HepG2 (cell line): ENCODE results near the gene NHSL1. TPM values are rescaled to one million over a fixed set of nuclear protein-coding genes. Genes with fewer than 3 reads are reported as not detected.

Experiments
- ATM ChIP-seq: fragments of 450-650 bp; IDR thresholded peaks from 2 replicates; pipeline ENCODE4 v1.7.1; 2017; ENCODE audit warnings: mild to moderate bottlenecking, borderline replicate concordance
- ETV5 ChIP-seq: IDR thresholded peaks from 2 replicates; pipeline ENCODE4 v1.6.1; 2018; ENCODE audit warnings: missing biosample characterization, missing genetic modification reagents, inconsistent platforms, borderline replicate concordance
- GABPB1 ChIP-seq: IDR thresholded peaks from 2 replicates; pipeline ENCODE4 v1.6.1; 2016; ENCODE audit warnings: mild to moderate bottlenecking, missing genetic modification reagents, moderate library complexity, missing compliant biosample characterization
- GATAD2A ChIP-seq: IDR thresholded peaks from 2 replicates; pipeline ENCODE4 v1.6.1; 2016
- HDAC1 ChIP-seq: sonication (generic); formaldehyde crosslinking; IDR thresholded peaks from 2 replicates; pipeline ENCODE4 v1.5.1; 2020; ENCODE audit warnings: mild to moderate bottlenecking, missing genetic modification reagents
- HNF4A ChIP-seq: sonication (generic); formaldehyde crosslinking; IDR thresholded peaks from 2 replicates; pipeline ENCODE4 v1.4.0; 2020; ENCODE audit warnings: missing genetic modification reagents
- HNRNPLL ChIP-seq: fragments of 200-400 bp; formaldehyde crosslinking; IDR thresholded peaks from 2 replicates; pipeline ENCODE4 v1.6.1; 2017; ENCODE audit warnings: mild to moderate bottlenecking, low read depth, low read length; ENCODE audit not compliant: poor library complexity, severe bottlenecking
- MAF1 ChIP-seq: sonication (generic); formaldehyde crosslinking; IDR thresholded peaks from 2 replicates; pipeline ENCODE4 v1.5.0; 2020; ENCODE audit warnings: missing genetic modification reagents, borderline replicate concordance
- NFIC ChIP-seq: IDR thresholded peaks from 2 replicates; pipeline ENCODE4 v1.6.1; 2012; ENCODE audit warnings: mild to moderate bottlenecking, low read length, inconsistent platforms
- POLR2AphosphoS2 ChIP-seq: IDR thresholded peaks from 2 replicates; pipeline ENCODE4 v1.6.1; 2011; ENCODE audit warnings: low read depth, low read length, improper control_type of control experiment
- RBAK ChIP-seq: sonication (generic); formaldehyde crosslinking; IDR thresholded peaks from 2 replicates; pipeline ENCODE4 v1.5.1; 2020; ENCODE audit warnings: mild to moderate bottlenecking, missing genetic modification reagents
- TSC22D2 ChIP-seq: sonication (generic); formaldehyde crosslinking; IDR thresholded peaks from 2 replicates; pipeline ENCODE4 v1.5.1; 2020; ENCODE audit warnings: missing genetic modification reagents, mild to moderate bottlenecking, borderline replicate concordance
- ZNF367 ChIP-seq: sonication (generic); formaldehyde crosslinking; IDR thresholded peaks from 2 replicates; pipeline ENCODE4 v1.4.0; 2020; ENCODE audit warnings: missing genetic modification reagents, borderline replicate concordance
- ZNF510 ChIP-seq: sonication (generic); formaldehyde crosslinking; IDR thresholded peaks from 2 replicates; pipeline ENCODE4 v1.4.0; 2020; ENCODE audit warnings: low read depth, mild to moderate bottlenecking, missing genetic modification reagents
- ZNF549 ChIP-seq: sonication (generic); formaldehyde crosslinking; IDR thresholded peaks from 2 replicates; pipeline ENCODE4 v1.5.0; 2020; ENCODE audit warnings: missing genetic modification reagents
- ZSCAN25 ChIP-seq: sonication (generic); formaldehyde crosslinking; IDR thresholded peaks from 2 replicates; pipeline ENCODE4 v1.8.0; 2022; ENCODE audit warnings: mild to moderate bottlenecking, missing genetic modification reagents
- polyA plus RNA-seq, 8 experiments: library from polyadenylated mRNA; depleted of rRNA in 3 of 8; stranded (reverse) in 7 of 8; unstranded in 1 of 8; fragments of >200 nt; fragmentation: Illumina TruSeq in 4 of 8; extraction: Trizol in 4 of 8; gene quantifications; 2 replicates each; pipeline versions ENCODE4 v1.2.1 to v1.2.3, GENCODE V29; 2011 to 2016; ENCODE audit warnings: low read depth in 4 of 8, missing spikeins in 1 of 8, mixed read lengths in 1 of 8; ENCODE audit not compliant: insufficient read depth in 1 of 8
- total RNA-seq, 5 experiments: library from RNA; depleted of rRNA; stranded (reverse); fragments of >200 nt; fragmentation: Illumina TruSeq; extraction: Trizol; gene quantifications; 2 replicates each; pipeline ENCODE4 v1.2.3, GENCODE V29; 2016; ENCODE audit warnings: low read depth in 1 of 5
- TF ChIP-seq, protein P1 (sequence below): sonication (generic); formaldehyde crosslinking; IDR thresholded peaks from 2 replicates; pipeline ENCODE4 v1.4.0; 2020; ENCODE audit warnings: missing genetic modification reagents
- TF ChIP-seq, protein P2 (sequence below): sonication (generic); formaldehyde crosslinking; conservative IDR thresholded peaks from 2 replicates; pipeline ENCODE4 v1.4.0; 2020; ENCODE audit warnings: missing genetic modification reagents
- TF ChIP-seq, protein P3 (sequence below): sonication (generic); formaldehyde crosslinking; IDR thresholded peaks from 2 replicates; pipeline ENCODE4 v1.9.0; 2022; ENCODE audit warnings: low read depth, missing genetic modification reagents
- TF ChIP-seq, protein P4 (sequence below): sonication (generic); formaldehyde crosslinking; IDR thresholded peaks from 2 replicates; pipeline ENCODE4 v1.5.1; 2020; ENCODE audit warnings: missing genetic modification reagents, mild to moderate bottlenecking, borderline replicate concordance

NHSL1 gene
- total and polyA plus RNA-seq, 2 of the 13 experiments (the other 11 are each of a cell fraction or from before 2014, with no cell fraction given) = 24.9 to 53.6 TPM

DNA sequence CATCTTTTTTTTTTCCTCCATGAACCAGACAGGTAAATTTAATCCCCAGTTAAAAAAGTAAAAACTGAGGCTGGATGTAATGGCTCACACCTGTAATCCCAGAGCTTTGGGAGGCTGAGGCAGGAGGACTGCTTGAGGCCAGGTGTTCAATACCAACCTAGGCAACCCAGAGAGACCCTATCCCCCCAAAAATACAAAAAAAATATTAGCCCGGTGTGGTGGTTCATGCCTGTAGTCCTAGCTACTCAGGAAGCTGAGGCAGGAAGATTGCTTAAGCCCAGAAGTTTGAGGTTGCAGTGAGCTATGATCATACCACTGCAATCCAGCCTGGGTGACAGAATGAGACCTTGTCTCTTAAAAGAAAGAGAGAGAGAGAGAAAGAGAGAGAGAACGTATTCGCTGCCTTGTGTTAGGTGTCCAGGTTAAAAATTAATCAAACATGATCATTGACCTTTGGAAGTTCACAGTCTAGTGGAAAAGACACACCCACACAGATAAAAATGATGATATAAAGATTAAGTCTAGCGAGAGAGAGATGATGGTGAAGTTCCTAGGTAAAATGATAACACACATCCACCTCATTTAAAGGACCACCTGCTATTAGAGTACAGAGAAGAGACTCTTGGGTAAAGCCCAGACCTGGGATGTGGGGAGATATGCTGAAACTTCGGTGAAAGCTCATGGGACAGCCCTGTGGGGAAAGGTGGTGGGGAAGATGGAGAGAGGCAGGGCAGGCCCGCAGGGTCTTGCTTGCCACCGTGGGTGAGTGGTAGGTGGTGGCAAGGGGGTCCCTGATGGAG, 4.8 kb upstream of the NHSL1 start (continued):
- TF ChIP-seq, protein P1, sequence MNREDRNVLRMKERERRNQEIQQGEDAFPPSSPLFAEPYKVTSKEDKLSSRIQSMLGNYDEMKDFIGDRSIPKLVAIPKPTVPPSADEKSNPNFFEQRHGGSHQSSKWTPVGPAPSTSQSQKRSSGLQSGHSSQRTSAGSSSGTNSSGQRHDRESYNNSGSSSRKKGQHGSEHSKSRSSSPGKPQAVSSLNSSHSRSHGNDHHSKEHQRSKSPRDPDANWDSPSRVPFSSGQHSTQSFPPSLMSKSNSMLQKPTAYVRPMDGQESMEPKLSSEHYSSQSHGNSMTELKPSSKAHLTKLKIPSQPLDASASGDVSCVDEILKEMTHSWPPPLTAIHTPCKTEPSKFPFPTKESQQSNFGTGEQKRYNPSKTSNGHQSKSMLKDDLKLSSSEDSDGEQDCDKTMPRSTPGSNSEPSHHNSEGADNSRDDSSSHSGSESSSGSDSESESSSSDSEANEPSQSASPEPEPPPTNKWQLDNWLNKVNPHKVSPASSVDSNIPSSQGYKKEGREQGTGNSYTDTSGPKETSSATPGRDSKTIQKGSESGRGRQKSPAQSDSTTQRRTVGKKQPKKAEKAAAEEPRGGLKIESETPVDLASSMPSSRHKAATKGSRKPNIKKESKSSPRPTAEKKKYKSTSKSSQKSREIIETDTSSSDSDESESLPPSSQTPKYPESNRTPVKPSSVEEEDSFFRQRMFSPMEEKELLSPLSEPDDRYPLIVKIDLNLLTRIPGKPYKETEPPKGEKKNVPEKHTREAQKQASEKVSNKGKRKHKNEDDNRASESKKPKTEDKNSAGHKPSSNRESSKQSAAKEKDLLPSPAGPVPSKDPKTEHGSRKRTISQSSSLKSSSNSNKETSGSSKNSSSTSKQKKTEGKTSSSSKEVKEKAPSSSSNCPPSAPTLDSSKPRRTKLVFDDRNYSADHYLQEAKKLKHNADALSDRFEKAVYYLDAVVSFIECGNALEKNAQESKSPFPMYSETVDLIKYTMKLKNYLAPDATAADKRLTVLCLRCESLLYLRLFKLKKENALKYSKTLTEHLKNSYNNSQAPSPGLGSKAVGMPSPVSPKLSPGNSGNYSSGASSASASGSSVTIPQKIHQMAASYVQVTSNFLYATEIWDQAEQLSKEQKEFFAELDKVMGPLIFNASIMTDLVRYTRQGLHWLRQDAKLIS = peak; percentile 87; the same call in 1 of the 2 replicates
- no peak for TF ChIP-seq HNRNPLL
- TF ChIP-seq NFIC = peak; percentile 82
- no peak for TF ChIP-seq ZNF510 (CRISPR knock-in tag)
- TF ChIP-seq HNF4A (CRISPR knock-in tag) = peak; percentile 98
- no peak for TF ChIP-seq ZNF549 (CRISPR knock-in tag)
- peak; percentile 82 for TF ChIP-seq HDAC1 (CRISPR knock-in tag)
- peak; percentile 92; the same call in 1 of the 2 replicates for TF ChIP-seq ETV5 (CRISPR knock-in tag)
- TF ChIP-seq ZSCAN25 (CRISPR knock-in tag) = no peak
- no peak for TF ChIP-seq ZNF367 (CRISPR knock-in tag)
- TF ChIP-seq RBAK (CRISPR knock-in tag) = no peak
- no peak for TF ChIP-seq POLR2AphosphoS2
- TF ChIP-seq, protein P2, sequence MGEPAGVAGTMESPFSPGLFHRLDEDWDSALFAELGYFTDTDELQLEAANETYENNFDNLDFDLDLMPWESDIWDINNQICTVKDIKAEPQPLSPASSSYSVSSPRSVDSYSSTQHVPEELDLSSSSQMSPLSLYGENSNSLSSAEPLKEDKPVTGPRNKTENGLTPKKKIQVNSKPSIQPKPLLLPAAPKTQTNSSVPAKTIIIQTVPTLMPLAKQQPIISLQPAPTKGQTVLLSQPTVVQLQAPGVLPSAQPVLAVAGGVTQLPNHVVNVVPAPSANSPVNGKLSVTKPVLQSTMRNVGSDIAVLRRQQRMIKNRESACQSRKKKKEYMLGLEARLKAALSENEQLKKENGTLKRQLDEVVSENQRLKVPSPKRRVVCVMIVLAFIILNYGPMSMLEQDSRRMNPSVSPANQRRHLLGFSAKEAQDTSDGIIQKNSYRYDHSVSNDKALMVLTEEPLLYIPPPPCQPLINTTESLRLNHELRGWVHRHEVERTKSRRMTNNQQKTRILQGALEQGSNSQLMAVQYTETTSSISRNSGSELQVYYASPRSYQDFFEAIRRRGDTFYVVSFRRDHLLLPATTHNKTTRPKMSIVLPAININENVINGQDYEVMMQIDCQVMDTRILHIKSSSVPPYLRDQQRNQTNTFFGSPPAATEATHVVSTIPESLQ (CRISPR knock-in tag) = no peak
- 0 out of 2 replicates have a peak, but pooled peaks have one; percentile 30 for TF ChIP-seq MAF1 (CRISPR knock-in tag)
- TF ChIP-seq GABPB1 = peak; percentile 38
- TF ChIP-seq, protein P3, sequence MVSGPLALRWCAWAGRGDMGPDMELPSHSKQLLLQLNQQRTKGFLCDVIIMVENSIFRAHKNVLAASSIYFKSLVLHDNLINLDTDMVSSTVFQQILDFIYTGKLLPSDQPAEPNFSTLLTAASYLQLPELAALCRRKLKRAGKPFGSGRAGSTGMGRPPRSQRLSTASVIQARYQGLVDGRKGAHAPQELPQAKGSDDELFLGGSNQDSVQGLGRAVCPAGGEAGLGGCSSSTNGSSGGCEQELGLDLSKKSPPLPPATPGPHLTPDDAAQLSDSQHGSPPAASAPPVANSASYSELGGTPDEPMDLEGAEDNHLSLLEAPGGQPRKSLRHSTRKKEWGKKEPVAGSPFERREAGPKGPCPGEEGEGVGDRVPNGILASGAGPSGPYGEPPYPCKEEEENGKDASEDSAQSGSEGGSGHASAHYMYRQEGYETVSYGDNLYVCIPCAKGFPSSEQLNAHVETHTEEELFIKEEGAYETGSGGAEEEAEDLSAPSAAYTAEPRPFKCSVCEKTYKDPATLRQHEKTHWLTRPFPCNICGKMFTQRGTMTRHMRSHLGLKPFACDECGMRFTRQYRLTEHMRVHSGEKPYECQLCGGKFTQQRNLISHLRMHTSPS (CRISPR knock-in tag) = no peak
- TF ChIP-seq, protein P4, sequence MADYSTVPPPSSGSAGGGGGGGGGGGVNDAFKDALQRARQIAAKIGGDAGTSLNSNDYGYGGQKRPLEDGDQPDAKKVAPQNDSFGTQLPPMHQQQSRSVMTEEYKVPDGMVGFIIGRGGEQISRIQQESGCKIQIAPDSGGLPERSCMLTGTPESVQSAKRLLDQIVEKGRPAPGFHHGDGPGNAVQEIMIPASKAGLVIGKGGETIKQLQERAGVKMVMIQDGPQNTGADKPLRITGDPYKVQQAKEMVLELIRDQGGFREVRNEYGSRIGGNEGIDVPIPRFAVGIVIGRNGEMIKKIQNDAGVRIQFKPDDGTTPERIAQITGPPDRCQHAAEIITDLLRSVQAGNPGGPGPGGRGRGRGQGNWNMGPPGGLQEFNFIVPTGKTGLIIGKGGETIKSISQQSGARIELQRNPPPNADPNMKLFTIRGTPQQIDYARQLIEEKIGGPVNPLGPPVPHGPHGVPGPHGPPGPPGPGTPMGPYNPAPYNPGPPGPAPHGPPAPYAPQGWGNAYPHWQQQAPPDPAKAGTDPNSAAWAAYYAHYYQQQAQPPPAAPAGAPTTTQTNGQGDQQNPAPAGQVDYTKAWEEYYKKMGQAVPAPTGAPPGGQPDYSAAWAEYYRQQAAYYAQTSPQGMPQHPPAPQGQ (CRISPR knock-in tag) = no peak
- no peak for TF ChIP-seq ATM
- no peak for TF ChIP-seq TSC22D2 (CRISPR knock-in tag)
- peak; percentile 99 for TF ChIP-seq GATAD2A (CRISPR knock-in tag)
